KMS-11 (cell line): ENCODE results near the gene PSMD4.
A peak's percentile ranks its signal among the peaks of the same experiment; 100 is the strongest.

ENCODE experiments used
- H2AFZ ChIP-seq: fragments of 200-600 bp; sonication (generic); 2 replicates; pipeline ENCODE4 v1.6.1; 2016; ENCODE audit warnings: antibody characterized with exemption, mixed run types, low read depth
- H3K27ac ChIP-seq: fragments of 200-600 bp; sonication (generic); 2 replicates; pipeline ENCODE4 v1.6.1; 2016; ENCODE audit warnings: mild to moderate bottlenecking, mixed run types
- H3K27me3 ChIP-seq: fragments of 200-600 bp; sonication (generic); 2 replicates; pipeline ENCODE4 v1.6.1; 2017; ENCODE audit warnings: mild to moderate bottlenecking, low read depth, mixed run types, moderate library complexity; ENCODE audit not compliant: insufficient read depth
- H3K36me3 ChIP-seq: fragments of 200-600 bp; sonication (generic); 2 replicates; pipeline ENCODE4 v1.6.1; 2017; ENCODE audit warnings: mild to moderate bottlenecking, mixed run types; ENCODE audit not compliant: insufficient read depth
- H3K4me1 ChIP-seq: fragments of 200-600 bp; sonication (generic); 2 replicates; pipeline ENCODE4 v1.6.1; 2016; ENCODE audit warnings: mild to moderate bottlenecking, low read depth, mixed run types; ENCODE audit not compliant: poor library complexity, severe bottlenecking
- H3K4me2 ChIP-seq: fragments of 200-600 bp; sonication (generic); 2 replicates; pipeline ENCODE4 v1.7.0; 2016; ENCODE audit warnings: mild to moderate bottlenecking, mixed run types
- H3K4me3 ChIP-seq: fragments of 200-600 bp; sonication (generic); IDR thresholded peaks from 2 replicates; pipeline ENCODE4 v1.6.1; 2017; ENCODE audit warnings: low read depth, low read length, mixed read lengths; ENCODE audit not compliant: insufficient read depth
- H3K79me2 ChIP-seq: fragments of 200-600 bp; sonication (generic); 2 replicates; pipeline ENCODE4 v1.6.1; 2016; ENCODE audit warnings: low read depth, mixed run types; ENCODE audit not compliant: insufficient read depth
- H3K9ac ChIP-seq: fragments of 200-600 bp; sonication (generic); 2 replicates; pipeline ENCODE4 v1.6.1; 2016; ENCODE audit warnings: mild to moderate bottlenecking, mixed run types
- H4K20me1 ChIP-seq: fragments of 200-600 bp; sonication (generic); 2 replicates; pipeline ENCODE4 v1.6.1; 2016; ENCODE audit warnings: mild to moderate bottlenecking, mixed run types; ENCODE audit not compliant: insufficient read depth
- CTCF ChIP-seq: fragments of 200-600 bp; sonication (generic); conservative IDR thresholded peaks from 2 replicates; pipeline ENCODE4 v1.6.1; 2017; ENCODE audit warnings: low read depth, mild to moderate bottlenecking, antibody characterized with exemption, low read length, moderate library complexity, mixed read lengths

The PSMD4 gene

GRCh38 chr1:151246786-151247185 is 7.7 kb upstream of the PSMD4 start:
- Histone ChIP-seq H3K4me1 (no peaks in the 10 kb centered on the region), H3K9ac (no peak overlapping the region), H2AFZ (no peak overlapping the region), H3K4me3 (no peak overlapping the region), H4K20me1 (no peaks in the 10 kb centered on the region), H3K36me3 (peaks cover 49% of the 10 kb centered on the region; the same call in 1 of the 2 replicates), H3K4me2 (no peak overlapping the region), H3K27me3 (no peaks in the 10 kb centered on the region), H3K27ac (no peak overlapping the region), H3K79me2 (no peaks in the 10 kb centered on the region)
- TF ChIP-seq CTCF = no peak

GRCh38 chr1:151251656-151252470 is 2.7 kb upstream of the PSMD4 start:
- H2AFZ ChIP-seq = no peak overlapping the region
- H3K79me2 ChIP-seq = peaks cover 23% of the 10 kb centered on the region
- H3K4me1 ChIP-seq = peaks cover 12% of the 10 kb centered on the region
- no peaks in the 10 kb centered on the region; the same call in 1 of the 2 replicates for H4K20me1 ChIP-seq
- no peak overlapping the region for H3K9ac ChIP-seq
- H3K27ac ChIP-seq = no peak overlapping the region
- TF ChIP-seq CTCF = peak; percentile 100
- no peaks in the 10 kb centered on the region for H3K27me3 ChIP-seq
- H3K36me3 ChIP-seq = peaks cover 8% of the 10 kb centered on the region; the same call in 1 of the 2 replicates
- no peak overlapping the region for H3K4me3 ChIP-seq
- no peak overlapping the region for H3K4me2 ChIP-seq

- Histone ChIP-seq H3K36me3 (no peaks in the 10 kb centered on the region), H3K4me1 (peaks cover 12% of the 10 kb centered on the region), H3K4me2 (peak overlapping the region; percentile 70), H3K9ac (peak overlapping the region; percentile 71), H4K20me1 (no peaks in the 10 kb centered on the region; the same call in 1 of the 2 replicates), H2AFZ (peak overlapping the region; percentile 93), H3K27ac (peak overlapping the region; percentile 70), H3K4me3 (peak overlapping the region; percentile 99), H3K27me3 (no peaks in the 10 kb centered on the region), H3K79me2 (peaks cover 58% of the 10 kb centered on the region)
- TF ChIP-seq CTCF = no peak
Measured at GRCh38 chr1:151255381-151255780, 847 bp downstream of the PSMD4 start.

GRCh38 chr1:151259351-151259750 is 4.8 kb downstream of the PSMD4 start:
- Histone ChIP-seq H3K27ac (no peak overlapping the region), H2AFZ (no peak overlapping the region), H4K20me1 (no peaks in the 10 kb centered on the region; the same call in 1 of the 2 replicates), H3K27me3 (no peaks in the 10 kb centered on the region), H3K36me3 (peaks cover 4% of the 10 kb centered on the region; the same call in 1 of the 2 replicates), H3K4me2 (no peak overlapping the region), H3K4me1 (peaks cover 7% of the 10 kb centered on the region), H3K4me3 (no peak overlapping the region), H3K79me2 (peaks cover 82% of the 10 kb centered on the region), H3K9ac (no peak overlapping the region)
- no peak for TF ChIP-seq CTCF
